HCT116 (cell line): ENCODE measurements around the gene KCNK3.

ENCODE experiments used
- ATF3 ChIP-seq: IDR thresholded peaks from 2 replicates; pipeline ENCODE4 v1.6.1; 2012
- CBX3 ChIP-seq: IDR thresholded peaks from 2 replicates; pipeline ENCODE4 v1.6.1; 2012; ENCODE audit warnings: low read depth
- CTCF ChIP-seq, 3 experiments: fragments of 200-600 bp in 1 of 3; sonication (generic) in 1 of 3; IDR thresholded peaks in 2 of 3; conservative IDR thresholded peaks in 1 of 3; 2 replicates each; pipeline ENCODE4 v1.5.1; 2012 to 2017; ENCODE audit warnings: low read depth in 2 of 3, low read length in 2 of 3, antibody characterized with exemption in 1 of 3, borderline replicate concordance in 1 of 3, control low read depth in 1 of 3, mild to moderate bottlenecking in 1 of 3, mixed read lengths in 1 of 3, mixed run types in 1 of 3, moderate library complexity in 1 of 3; ENCODE audit not compliant: insufficient read depth in 1 of 3
- EGR1 ChIP-seq: IDR thresholded peaks from 2 replicates; pipeline ENCODE4 v1.6.1; 2012; ENCODE audit warnings: low read depth
- EZH2 ChIP-seq: fragments of 200-600 bp; sonication (generic); IDR thresholded peaks from 2 replicates; pipeline ENCODE4 v1.6.1; 2017; ENCODE audit warnings: antibody characterized with exemption, mixed run types
- EZH2phosphoT487 ChIP-seq: fragments of 200-600 bp; IDR thresholded peaks from 2 replicates; pipeline ENCODE4 v1.6.1; 2018; ENCODE audit warnings: antibody characterized with exemption, borderline replicate concordance
- MAX ChIP-seq: IDR thresholded peaks from 2 replicates; pipeline ENCODE4 v1.6.1; 2012
- POLR2A ChIP-seq: IDR thresholded peaks from 2 replicates; pipeline ENCODE4 v1.7.0; 2011; ENCODE audit warnings: borderline replicate concordance; ENCODE audit not compliant: insufficient read depth, insufficient read length; ENCODE audit errors: extremely low read depth
- POLR2AphosphoS5 ChIP-seq: IDR thresholded peaks from 2 replicates; pipeline ENCODE4 v1.6.1; 2011; ENCODE audit warnings: mild to moderate bottlenecking, low read depth, low read length, moderate library complexity
- RAD21 ChIP-seq: IDR thresholded peaks from 2 replicates; pipeline ENCODE4 v1.6.1; 2012; ENCODE audit warnings: low read depth, mild to moderate bottlenecking
- REST ChIP-seq: IDR thresholded peaks from 2 replicates; pipeline ENCODE4 v1.6.1; 2012; ENCODE audit warnings: low read depth
- TCF7L2 ChIP-seq: IDR thresholded peaks from 2 replicates; pipeline ENCODE4 v1.7.0; 2011; ENCODE audit warnings: borderline replicate concordance, inconsistent platforms; ENCODE audit not compliant: insufficient read depth, insufficient read length; ENCODE audit errors: extremely low read depth

GRCh38 chr2:26723991-26724750, 31.6 kb downstream of the KCNK3 start:
- TF ChIP-seq EZH2phosphoT487 (no peak), POLR2A (peak; percentile 33), MAX (no peak), CTCF (IDR thresholded peaks at IDR 0.05 in 2 of 3, conservative IDR thresholded peaks at IDR 0.05 in 1 of 3; ENCODE audit: borderline replicate concordance in 1 of 3, insufficient read depth in 1 of 3, low read depth in 2 of 3, low read length in 2 of 3) (no peak), EZH2 (no peak), POLR2AphosphoS5 (peak; percentile 72), ATF3 (no peak), CBX3 (no peak), EGR1 (no peak), REST (no peak), TCF7L2 (peak; percentile 93), RAD21 (no peak)
